AG08396 (cell line): Measurements from ENCODE around the gene MINK1.
"Not testable (repeated sequence)": the region's sequence is repeated elsewhere in the genome, so short reads cannot be mapped to it uniquely, and the experiment has no call there.

Experiments
- DNase-seq: peaks from one replicate; pipeline ENCODE4 v3.0.0; 2012; ENCODE audit warnings: low spot score, mixed read lengths

Gene MINK1

DNA sequence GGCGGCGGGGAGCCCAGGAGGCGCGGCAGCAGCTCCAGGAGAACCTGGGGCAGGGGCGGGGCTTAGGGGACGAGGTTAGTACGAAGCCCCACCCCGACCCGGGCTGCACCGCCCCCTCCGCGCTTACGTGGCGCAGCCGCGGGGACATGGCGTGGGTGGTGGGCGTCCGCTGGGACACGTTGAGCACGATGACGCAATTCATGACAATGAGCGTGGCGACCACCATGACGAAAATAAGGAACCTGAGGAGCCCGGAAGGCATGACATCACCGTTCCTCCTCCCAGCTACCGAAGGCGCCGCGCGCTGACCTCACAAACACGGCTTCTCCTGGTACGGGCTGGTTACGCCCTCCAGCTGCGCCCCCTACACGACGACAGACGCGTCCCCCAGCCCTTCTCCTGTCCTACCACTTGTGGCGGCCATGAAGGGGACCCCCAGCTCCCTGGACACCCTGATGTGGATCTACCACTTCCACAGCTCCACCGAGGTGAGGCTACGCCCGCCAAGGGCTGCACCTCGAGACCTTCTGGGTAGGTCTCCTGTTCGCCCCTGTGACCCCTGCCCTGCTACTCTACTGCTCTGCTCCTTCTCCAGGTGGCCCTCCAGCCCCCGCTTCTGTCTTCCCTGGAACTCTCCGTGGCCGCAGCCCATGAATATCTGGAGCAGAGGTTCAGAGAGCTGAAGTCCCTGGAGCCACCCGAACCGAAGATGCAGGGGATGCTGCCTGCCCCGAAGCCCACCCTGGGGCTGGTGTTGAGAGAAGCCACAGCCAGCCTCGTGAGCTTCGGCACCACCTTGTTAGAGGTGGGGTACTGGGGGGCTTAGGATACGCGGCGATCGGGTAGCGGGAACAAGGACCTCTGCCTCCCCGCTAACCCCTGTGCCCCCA is 66.4 kb downstream of the MINK1 start, which contains the start of gene C17orf107:
Gene C17orf107 (plus strand): TSS at position 196 of the 890 bp plus-strand sequence. CDS start 227 bp downstream, at position 423.
- DNase-seq = peak; percentile 73

DNA sequence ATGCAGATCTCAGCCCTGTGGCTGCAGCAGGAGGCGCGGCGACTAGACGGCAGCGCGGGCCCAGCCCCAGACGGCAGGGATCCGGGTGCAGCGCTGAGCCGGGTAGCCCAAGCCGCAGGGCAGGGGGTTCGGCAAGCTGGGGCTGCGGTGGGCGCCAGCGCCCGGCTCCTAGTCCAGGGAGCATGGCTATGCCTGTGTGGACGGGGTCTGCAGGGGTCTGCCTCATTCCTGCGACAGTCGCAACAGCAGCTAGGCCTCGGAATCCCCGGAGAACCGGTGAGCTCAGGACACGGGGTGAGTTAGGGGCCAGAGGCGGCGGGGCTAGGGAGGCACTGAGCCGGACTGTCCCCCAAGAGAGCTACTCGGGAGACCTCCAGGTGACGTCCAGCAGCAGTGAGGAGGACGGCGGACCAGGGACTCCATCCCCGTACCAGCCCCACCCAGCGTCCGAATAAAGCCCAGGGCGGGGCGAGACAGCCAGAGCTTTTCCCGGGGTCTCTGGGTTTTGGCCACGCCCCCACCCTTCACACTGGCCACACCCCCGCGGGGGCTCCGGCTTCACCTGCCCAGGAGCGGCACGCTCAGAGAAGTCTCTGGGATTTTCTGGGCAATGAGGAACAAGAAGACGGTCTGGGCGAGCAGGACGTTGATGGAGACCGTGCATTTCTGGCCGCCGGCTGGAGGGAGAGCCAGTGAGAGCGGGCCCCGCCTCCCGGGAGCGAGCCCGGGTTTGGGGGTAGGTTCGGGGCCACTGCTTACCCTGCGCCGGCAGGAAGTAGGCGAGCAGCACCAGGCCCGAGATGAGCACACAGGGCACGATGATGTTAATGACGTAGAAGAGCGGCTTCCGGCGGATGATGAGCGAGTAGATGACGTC is 67.3 kb downstream of the MINK1 start:
- DNase-seq = no peak

DNA sequence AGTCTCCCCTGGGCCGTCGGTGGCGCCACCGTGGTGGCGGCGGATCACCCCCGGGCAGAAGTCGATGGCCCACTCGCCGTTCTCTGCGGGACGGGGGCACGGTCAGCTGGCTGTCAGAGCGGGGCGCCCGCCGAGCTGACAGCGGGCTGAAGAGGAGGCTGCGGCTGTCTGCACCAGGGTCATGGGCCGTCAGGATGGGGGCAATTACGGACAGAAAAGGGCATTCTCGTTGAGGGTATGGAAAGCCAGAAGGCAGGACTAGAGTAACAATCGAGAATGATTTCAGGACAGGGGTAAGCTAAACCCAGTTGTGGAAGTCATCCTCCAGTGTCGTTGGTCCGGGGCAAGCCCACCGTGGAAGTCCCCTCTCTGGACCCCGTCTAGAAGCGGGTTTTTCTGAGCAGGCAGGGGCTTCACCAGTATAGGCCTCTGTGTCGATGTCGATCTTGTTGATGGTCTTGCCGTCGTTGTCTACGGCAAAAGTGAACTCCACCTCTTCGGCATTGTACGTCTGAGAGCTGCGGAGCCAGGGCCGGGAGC is 68.0 kb downstream of the MINK1 start:
- no peak for DNase-seq

DNA sequence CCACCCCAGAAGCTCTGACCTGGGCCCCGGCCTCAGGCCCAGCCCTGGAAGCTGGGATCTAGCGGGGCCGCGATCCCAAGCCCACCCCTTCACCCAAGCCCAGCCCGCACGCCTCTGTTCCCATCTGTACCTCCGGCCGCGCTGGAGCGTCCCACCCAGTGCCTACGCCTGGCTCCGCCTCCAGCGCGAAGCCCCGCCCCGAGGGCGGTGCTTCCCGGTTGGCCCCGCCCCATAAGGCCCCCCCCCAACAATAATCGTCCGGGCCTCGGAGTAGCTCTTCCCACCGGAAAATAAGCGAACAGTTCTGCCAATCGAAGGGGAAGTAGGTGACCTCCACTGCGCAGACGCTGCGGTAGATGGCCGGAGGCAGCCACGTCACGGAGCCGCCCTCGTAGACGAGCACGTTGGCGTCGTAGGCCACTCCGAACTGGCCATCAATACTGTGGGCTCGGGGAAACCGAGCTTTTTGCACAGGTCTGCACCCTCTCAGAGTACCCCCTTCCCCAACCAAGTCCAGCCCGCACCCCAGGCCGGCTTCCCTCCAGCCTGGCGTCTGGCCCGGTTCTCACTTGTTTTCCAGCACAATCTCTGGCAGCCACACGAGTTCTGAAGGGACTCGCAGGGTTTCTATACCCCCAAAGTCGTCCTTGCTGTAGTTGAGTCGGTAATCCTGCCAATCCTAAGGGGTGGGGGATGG is 68.7 kb downstream of the MINK1 start:
- no peak for DNase-seq

DNA sequence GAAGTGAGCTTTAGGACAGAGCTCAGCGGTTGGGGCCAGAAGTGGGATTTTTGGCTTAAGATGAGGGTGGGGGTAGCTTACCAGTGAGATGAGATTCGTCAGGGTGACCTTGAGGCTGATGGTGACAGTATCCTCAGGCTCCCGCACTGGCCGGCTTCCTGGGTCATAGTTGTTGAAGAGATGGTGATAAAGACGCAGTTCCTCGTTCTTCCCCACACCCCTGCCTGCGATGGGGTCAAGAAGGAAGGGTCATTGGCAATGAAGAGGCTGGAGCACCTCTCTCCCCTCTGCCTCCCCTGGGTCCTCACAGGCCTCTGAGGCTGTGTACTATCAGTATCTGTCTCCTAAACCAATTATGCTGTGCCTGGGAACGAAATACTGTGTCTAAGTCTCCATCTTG is 69.4 kb downstream of the MINK1 start:
- no peak for DNase-seq

DNA sequence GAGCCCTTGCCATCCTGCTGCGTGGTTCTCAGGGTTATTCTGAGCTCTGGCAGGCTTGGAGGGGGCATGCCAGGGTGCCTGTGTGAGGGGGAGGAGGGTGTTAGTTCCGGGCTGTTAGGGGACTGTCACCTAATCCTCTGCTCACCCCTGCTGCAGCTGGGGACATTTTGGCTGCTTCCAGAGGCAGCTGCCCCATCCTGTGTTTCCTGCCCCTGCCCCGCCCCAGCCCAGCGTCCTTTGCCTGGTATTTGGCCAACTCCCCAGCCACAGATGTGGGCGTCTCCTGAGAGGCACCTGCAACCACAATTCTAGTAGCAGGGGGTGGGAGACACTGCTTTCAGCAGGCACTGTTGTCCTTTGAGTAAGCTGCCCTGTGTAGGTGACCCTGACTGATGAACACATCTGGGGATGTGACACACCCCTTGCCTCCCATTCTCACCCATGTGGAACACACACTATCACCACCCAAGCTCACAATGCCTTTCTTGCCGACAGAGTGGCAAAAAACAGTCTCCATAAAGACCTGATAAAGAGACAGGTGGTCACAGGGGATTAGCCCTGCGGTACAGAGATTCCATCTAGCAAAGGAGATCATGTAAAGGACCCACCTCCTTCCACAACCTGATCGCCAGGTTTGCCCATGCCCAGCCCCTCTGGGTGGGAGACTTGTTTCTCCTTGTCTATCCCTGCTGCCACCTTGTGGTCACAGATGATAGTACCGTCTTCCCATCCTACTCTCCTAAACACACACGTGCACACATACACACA is 70.1 kb downstream of the MINK1 start, which contains the start of gene CHRNE:
Gene CHRNE (minus strand): TSS at position 48 of the 768 bp plus-strand sequence. CDS start 35 bp downstream, at position 13.
- no peak for DNase-seq

DNA sequence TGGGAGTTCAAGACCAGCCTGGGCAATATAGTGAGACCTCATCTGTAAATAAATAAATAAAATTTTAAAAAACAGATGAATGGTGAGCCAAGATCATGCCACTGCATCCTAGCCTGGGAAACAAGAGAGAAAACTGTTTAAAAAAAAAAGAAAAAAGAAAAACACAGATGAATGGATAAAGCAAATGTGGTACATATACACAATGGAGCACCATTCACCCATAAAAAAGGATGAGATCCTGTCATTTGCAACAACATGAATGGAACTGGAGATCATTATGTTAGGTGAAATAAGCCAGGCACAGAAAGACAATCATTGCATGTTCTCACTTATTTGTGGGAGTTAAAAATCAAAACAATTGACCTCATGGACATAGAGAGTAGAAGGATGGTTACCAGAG is 73.5 kb downstream of the MINK1 start:
- not testable (repeated sequence) for DNase-seq

DNA sequence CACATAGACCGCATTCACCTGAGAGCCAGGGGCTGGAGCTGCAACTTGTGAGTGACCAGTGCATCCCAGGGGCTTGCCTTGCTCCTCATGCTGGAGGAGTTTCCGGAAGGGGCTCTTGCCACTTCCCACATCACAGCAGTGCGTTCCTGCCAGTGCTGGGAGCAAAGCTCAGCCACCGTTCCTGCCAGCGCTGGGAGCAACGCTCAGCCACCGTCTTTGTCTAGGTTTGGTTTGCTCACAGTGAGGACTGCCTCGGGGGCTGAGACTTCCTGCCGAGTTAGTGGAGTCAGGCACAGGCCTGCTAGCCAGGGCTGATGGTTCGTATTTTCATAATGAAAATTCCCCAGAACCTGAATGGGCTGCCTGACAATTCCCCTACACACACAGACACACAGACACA is 75.2 kb downstream of the MINK1 start:
- DNase-seq = no peak

DNA sequence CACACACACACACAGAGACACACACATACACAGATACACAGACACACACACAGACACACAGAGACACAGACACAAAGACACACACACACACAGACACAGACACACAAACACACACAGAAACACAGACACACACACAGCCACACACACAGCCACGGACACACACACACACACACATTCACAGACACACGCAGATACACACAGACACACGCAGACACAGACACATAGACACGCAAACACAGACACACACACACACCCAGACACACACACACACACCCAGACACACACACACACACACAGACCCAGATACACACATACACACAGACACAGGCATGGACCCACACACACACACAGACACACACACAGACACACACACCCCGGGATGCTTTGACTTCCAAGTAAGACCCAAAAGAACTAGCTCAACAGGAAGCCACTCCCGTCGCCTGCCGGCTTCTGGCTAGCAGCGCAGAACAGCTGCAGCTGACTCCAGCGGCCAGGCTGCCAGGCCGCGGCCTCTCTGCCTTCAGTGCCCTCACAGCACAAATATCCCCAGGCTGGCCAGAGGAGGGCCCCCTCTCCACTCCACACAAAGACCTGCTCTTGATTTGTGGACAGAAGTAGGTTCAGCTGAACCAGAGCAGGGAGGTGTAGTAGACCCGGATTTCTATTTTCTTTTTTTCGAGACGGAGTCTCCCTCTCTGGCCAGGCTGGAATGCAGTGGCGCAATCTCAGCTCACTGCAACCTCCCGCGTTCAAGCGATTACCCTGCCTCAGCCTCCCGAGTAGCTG is 75.8 kb downstream of the MINK1 start:
- peak; percentile 91 for DNase-seq

DNA sequence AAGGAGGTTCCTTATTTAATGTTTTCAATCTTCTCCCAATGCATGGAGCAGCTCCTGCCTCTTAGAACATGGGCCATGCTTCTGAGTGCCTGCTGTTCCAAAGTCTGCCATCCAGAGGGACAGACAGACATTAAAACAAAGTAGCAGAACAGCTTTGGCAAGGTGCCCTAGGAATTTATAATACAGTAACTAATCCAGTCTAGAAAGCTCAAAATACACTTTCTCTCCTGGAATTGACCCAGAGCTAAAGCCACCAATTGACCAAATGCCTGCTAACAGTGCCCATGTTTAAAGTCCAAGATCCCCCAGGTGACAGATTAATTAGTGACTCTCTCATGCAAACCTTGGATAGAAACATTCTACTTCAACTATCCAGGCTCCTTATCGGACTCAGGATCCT is 80.9 kb downstream of the MINK1 start:
- no peak for DNase-seq

DNA sequence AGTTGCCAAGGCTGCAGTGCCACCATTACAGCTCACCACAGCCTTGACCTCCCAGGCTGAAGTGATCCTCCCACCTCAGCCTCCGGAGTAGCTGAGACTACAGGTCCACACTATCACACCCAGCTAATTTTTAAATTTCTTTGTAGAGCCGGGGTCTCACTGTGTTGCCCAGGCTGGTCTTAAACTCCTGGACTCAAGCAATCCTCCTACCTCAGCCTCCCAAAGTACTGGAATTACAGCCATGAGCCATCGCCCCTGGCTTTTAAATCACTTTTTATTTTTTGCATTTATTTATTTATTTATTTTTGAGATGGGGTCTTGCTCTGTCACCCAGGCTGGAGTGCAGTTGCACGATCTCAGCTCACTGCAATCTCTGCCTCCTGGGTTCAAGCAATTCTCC is 81.4 kb downstream of the MINK1 start:
- DNase-seq = not testable (repeated sequence)

DNA sequence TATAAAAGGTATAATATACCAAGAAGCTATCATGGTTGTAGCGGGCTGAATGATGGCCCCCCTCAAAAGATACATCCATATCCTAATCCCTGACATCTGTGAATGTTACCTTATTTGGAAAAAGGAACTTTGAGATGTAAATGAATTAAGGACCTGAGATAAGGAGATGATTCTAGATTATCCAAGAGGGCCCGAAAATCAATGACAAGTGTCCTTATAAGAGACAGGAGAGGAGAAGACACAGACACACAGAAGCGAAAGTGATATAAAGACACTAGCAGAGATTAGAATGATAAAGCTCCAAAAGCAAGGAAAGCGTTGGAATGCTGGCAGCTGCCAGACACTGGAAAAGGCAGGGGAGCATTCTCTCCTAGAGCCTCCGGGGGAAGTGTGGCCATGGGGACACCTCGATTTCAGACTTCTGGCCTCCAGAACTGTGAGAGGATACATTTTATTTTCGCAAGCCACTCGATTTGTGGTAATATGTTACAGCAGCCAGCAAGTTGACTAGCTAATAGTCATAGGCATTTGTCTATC is 86.4 kb downstream of the MINK1 start:
- no peak for DNase-seq

DNA sequence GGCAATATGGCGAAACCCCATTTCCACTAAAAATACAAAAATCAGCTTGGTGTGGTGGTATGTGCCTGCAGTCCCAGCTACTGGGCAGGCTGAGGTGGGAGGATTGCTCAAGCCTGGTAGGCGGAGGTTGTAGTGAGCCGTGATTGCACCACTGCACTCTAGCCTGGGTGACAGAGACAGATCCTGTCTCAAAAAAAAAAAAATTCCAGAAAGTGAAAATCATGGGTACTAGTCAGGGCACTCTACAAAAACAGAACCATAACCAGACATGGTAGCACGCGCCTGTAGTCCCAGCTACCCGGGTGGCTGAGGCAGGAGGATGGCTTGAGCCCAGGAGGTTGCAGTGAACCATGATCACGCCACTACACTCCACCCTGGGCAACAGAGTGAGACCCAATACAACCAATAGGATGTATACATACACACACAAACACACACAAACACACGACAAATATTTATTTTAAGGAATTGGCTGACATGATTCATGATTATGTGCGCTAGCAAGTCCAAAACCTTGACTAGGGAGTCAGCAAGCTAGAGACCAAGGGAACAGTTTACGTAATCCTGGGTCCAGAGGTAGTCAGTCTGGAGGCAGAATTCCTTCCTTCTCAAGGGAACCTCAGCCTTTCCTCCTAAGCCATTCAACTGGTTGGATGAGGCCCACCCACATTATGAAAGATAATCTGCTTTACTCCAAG is 87.4 kb downstream of the MINK1 start:
- no peak for DNase-seq

DNA sequence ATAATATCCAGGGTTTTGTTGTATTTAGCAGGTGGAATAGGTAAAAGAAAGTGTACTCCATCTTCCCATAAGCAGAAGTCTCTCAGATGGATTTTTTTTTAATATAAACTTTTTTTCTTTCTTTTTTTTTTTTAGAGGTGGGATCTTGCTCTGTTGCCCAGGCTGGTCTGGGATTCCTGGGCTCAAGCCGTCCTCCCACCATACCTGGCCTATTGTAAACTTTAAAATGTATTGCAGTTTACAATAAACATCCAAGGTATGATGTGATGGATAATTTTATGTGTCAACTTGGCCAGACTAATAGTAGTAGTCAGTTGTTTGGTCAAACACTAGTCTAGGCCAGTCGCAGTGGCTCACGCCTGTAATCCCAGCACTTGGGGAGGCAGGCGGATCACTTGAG is 88.2 kb downstream of the MINK1 start:
- no peak for DNase-seq

DNA sequence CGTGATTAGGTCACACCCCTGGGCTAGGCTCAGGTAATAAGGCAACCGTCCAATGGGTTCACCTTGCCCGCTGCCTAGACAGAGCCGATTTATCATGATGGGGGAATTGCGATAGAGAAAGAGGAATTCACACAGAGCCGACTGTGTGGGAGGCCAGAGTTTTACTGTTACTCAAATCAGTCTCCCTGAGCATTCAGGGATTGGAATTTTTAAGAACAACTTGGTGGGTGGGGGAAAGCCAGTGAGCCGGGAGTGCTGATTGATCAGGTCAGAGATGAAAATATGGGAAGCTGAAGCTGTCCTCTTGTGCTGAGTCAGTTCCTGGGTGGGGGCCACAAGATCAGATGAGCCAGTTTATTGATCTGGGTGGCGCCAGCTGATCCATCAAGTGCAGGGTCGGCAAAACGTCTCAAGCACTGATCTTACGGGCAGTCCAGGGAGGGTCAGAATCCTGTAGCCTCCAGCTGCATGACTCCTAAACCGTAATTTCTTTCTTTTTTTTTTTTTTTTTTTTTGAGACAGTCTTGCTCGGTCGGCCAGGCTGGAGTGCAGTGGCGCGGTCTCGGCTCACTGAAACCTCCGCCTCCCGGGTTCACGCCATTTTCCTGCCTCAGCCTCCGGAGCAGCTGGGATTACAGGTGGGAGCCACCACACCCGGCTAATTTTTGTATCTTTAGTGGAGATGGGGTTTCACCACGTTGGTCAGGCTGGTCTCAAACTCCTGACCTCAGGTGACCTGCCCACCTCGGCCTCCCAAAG is 93.6 kb downstream of the MINK1 start:
- DNase-seq = not testable (repeated sequence)

DNA sequence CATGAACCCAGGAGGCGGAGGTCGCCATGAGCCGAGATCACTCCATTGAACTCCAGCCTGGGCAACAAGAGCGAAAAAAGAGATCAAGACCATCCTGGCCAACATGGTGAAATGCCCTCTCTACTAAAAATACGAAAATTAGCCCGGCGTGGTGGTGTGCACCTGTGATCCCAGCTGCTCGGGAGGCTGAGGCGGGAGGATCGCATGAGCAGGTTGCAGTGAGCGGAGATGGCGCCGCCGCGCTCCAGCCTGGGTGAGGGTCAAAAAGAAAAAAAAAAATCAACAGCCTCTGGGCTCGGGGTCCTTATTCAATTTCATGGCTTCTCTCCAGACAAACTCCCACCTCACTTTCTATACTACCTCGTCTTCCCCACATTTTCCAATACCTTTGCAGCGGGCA is 95.7 kb downstream of the MINK1 start:
- no peak for DNase-seq

DNA sequence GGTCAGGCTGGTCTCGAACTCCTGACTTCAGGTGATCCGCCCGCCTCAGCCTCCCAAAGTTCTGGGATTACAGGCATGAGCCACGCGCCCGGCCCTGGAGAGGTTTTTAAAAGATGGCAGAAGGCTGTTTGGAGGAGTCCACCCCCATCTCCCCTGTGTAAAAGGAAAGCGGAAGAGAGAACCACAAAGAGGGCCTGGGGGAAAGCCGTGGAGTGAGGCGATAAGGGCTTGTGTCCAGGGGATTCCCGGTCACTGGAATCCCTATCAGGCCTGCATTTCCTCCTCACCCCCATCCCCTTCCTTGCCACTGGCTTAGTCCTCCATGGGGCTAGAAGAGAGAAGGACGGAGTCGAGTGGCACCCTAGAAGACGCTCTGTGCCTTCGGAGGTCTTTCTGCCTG is 98.8 kb downstream of the MINK1 start, which contains the start of gene GP1BA:
Gene GP1BA (plus strand): TSS at position 315 of the 400 bp plus-strand sequence. CDS start 328 bp downstream, outside the sequence.
- no peak for DNase-seq

DNA sequence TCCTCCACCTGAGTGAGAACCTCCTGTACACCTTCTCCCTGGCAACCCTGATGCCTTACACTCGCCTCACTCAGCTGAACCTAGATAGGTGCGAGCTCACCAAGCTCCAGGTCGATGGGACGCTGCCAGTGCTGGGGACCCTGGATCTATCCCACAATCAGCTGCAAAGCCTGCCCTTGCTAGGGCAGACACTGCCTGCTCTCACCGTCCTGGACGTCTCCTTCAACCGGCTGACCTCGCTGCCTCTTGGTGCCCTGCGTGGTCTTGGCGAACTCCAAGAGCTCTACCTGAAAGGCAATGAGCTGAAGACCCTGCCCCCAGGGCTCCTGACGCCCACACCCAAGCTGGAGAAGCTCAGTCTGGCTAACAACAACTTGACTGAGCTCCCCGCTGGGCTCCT is 99.6 kb downstream of the MINK1 start:
- DNase-seq = no peak
